CD1c-positive myeloid dendritic cell (primary cell): ENCODE results near the gene STH.

Source experiments
- DNase-seq: peaks from one replicate; pipeline ENCODE4 v3.0.0-alpha.2; 2016; ENCODE audit errors: extremely low spot score

Gene STH

GRCh38 chr17:46026166-46027047 lies 27.4 kb downstream of the STH start:
- peak; percentile 55 for DNase-seq

DNA sequence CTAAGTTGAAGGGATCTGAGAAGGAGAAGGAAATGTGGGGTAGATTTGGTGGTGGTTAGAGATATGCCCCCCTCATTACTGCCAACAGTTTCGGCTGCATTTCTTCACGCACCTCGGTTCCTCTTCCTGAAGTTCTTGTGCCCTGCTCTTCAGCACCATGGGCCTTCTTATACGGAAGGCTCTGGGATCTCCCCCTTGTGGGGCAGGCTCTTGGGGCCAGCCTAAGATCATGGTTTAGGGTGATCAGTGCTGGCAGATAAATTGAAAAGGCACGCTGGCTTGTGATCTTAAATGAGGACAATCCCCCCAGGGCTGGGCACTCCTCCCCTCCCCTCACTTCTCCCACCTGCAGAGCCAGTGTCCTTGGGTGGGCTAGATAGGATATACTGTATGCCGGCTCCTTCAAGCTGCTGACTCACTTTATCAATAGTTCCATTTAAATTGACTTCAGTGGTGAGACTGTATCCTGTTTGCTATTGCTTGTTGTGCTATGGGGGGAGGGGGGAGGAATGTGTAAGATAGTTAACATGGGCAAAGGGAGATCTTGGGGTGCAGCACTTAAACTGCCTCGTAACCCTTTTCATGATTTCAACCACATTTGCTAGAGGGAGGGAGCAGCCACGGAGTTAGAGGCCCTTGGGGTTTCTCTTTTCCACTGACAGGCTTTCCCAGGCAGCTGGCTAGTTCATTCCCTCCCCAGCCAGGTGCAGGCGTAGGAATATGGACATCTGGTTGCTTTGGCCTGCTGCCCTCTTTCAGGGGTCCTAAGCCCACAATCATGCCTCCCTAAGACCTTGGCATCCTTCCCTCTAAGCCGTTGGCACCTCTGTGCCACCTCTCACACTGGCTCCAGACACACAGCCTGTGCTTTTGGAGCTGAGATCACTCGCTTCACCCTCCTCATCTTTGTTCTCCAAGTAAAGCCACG lies 28.3 kb downstream of the STH start:
- DNase-seq = peak; percentile 45

DNA sequence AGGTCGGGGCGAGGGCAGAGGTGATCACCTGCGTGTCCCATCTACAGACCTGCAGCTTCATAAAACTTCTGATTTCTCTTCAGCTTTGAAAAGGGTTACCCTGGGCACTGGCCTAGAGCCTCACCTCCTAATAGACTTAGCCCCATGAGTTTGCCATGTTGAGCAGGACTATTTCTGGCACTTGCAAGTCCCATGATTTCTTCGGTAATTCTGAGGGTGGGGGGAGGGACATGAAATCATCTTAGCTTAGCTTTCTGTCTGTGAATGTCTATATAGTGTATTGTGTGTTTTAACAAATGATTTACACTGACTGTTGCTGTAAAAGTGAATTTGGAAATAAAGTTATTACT lies 28.9 kb downstream of the STH start:
- DNase-seq = no peak

DNA sequence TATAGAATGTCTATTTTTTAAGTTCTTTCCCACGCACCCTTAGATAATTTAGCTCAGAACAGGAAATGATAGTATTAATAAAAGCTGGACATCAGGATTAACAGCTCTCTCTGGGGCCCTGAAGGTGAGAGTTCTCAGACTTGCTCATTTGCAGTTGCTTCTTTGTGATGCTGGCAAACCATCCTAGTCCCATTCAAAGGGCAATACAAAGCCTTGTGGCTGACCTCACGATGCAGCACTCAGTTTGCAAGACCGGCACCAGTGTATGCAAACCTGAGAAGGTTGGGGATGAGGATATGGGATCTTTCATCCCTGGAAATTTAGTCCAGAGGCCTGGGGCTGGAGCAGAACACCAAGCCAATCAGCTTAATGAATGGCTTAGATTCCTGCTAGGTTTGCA lies 29.3 kb downstream of the STH start:
- no peak for DNase-seq

DNA sequence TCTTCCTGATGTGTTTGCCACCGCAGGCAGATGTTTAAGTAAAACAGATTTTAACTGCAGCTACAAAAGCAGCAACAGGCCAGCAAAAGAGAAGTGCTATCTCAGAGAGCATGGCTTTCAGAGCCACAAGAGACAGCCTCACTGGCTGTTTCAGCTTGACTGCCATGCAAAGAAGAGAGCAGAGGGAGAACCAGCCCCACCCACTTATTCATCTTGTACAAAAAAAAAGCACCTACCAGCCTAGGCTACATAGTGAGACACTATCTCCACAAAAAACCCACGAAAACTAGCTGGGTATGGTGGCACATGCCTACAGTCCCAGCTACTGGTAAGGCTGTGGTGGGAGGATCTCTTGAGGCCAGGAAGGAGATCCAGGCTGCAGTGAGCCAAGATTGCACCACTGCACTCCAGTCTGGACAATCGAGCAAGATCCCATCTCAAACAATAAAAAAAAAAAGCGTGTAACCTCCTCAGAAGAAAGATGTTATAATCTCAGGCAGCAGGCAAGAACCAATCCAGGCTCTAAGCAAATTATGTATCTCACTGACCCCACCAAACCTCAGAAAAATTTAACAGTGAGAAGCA lies 30.0 kb downstream of the STH start:
- DNase-seq = no peak

GRCh38 chr17:46029627-46030026 lies 30.6 kb downstream of the STH start:
- no peak for DNase-seq

- DNase-seq = no peak
These were observed 31.7 kb downstream of the STH start for GRCh38 chr17:46030752-46031151.

GRCh38 chr17:46031440-46031839 lies 32.4 kb downstream of the STH start:
- no peak for DNase-seq

DNA sequence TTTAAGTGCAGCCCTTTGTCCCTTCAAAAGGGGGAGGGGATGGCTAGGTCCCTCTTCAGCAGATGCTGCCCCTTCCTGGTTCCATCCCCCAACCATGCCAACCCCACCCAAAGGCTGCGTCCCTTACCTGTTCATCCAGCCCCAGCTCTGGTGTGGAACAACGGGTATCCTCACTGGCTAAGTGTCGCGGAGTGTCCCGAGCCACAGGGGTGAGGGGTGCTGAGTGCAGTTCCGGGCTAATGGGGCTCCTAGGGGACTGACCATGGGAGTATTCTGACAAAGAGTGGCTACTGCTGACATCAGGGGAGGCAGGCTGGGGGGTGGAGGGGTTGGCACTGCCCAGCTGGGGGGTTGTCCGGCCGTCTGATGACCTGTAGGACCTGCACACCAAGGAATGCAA lies 32.9 kb downstream of the STH start:
- no peak for DNase-seq

DNA sequence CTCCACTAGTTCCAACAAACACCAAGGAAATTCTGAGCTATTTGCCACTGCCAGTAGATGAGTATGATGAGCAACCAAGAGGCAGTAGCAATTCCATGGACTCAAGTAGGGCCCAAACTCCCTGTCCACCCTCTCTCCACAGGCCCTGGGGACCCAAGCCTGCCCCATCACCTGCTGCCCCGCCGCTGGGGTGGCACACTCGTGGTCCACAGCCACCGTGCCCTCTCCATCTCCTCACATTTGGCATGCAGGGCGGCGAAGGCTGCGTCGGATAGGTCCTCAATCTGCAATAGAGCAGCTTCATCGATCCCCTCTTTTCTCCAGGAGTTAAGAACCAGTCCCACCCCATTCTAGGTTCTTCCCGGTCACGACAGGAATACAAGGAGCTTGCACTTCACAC lies 33.9 kb downstream of the STH start:
- DNase-seq = no peak

DNA sequence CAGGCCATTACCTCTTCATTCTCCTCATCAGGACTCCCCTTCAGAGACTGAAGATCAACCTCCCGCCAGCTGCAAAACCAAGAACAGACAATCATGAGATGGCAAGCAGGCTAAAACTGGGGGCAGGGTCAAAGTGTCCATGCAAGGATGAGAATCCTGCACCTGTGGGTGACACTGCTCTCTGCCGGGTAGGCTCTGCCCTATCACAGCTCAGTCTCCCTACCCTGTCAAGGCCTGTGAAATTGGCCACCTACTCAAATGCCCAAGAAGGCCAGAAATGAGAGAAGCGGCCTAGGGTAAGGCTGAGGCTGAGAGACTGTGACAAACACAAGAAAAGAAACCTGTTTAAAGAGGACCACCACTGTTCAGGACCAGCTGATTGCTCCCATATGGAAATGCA lies 34.3 kb downstream of the STH start:
- no peak for DNase-seq

DNA sequence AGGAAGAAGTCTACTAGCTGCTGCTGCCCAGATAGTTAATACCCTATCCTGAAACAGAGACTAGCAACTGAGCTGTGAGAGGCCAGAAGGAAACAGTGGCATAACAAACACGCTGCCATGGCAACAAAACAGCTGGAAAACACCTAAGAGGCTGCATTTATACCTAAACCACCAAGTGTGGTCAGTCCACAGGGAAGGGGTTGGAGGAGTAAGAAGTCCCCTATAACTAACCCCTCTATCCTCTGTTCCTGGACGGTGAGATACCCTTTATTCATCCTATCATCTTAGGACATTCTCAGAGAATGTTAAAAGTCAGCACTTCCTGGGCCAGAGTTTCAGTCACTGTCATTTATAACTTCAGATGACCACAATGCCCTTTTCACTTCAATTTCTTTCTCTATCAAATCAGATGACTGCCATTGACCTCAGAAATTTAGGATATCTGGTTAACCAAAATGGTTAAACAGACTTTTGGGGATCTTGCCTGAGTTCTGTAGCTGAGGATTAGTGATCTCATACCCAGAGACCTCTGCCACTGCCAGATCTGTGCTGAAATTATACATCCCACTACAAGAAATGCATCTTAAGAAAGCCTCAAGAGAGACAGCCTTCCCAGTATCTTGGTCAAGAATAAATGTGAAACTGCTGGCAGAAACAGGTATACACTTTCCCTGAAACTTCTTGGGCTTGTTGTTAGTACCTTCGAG lies 36.2 kb downstream of the STH start:
- no peak for DNase-seq

DNA sequence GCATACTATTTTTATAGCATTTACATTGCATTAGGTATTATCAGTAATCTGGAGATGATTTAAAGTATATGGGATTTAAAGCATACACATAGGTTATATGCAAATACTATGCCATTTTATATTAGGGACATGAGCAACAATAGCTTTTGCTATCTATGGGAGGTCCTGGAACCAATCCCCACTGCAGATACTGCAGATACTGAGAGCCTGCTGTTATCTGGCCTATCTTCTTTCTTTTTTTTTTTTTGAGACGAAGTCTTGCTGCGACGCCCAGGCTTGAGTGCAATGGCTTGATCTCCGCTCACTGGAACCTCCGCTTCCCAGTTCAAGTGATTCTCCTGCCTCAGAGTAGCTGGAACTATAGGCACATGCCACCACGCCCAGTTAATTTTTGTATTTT lies 37.4 kb downstream of the STH start:
- DNase-seq = no peak

- no peak for DNase-seq
These were observed 38.7 kb downstream of the STH start for GRCh38 chr17:46037722-46038255.

DNA sequence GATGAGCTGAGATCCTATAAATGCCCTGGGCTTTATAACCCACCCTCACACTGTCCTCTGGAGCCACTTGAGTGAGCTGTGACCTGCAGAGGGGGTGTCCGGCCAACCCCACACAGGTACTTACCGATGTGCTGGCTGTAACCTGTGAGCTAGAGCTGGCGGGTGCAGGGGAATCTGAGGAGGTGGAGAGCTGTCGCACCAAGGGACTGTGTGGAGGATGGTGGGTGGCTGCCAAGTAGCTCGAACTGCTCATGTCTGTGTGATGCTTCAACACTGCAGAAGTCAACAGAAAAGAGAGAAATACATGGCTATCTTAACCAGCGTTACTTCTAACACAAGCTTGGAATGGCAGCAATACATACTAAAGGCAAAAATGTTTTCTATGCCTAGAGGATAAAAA lies 39.4 kb downstream of the STH start:
- no peak for DNase-seq

DNA sequence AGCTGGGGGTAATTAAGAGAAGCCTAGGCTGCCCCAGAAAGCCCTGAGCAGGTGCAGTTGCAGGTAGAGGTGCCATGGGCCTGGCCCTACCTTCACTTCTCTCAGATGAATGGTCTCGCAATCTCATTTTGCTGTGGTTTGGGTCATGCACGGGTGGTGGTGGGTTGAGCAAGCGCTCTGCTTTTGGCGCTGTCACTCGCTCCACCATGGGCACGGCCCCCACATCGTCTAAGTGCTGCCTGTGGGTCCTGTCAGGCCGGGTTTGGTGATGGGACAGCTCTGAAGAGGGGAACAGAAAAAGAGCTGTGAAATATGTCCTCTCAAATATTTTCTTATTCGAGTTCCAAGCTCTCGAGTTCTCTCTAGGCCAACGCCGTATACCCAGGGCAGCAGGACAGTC lies 39.9 kb downstream of the STH start:
- DNase-seq = no peak

DNA sequence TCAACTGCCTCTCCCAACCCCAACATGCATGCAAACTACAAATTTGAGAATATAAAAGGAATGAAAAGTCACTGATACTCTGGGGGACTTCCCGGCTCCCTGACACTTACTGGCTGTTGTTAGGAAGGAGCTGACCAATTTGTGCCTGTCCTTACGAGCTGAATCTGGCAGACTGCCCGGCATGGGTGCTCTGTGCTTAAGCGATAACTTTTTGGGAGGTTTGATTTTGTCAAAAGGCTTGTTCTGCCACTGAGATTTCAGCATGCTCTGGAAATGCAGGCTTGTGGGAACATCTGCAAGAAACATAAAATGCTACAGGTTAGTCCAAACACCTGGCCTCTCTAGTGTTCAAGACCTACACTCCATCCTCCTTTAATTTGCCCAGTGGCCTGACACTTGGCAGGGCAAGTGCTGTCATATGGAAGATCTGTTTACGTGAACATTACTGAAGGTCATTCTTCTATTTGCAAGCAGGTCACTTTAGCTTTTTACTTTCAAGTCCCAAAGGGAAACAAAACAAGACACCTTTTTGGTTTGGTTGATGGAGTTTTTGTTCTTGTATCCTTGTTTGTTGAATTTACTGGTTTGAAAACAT lies 40.6 kb downstream of the STH start:
- no peak for DNase-seq

DNA sequence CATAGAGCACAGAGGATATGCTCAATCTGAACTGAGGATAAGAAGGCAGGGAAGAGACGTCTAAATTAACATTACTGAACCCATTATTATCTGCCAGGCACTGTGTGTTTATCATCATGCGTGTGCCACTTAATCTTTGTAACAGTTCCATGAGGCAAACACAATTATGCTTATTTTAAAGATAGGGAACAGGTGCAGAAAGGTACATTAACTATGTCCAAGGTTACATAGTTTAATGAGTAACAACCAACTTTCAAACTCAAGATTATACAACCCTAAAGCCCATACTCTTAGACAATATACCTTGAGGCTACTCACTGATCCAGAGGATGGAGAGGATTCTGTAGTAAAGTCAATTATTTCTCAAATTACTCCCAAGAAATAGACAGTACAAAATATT lies 43.2 kb downstream of the STH start:
- DNase-seq = no peak

- DNase-seq = no peak
These were observed 43.9 kb downstream of the STH start for GRCh38 chr17:46042925-46043324.

DNA sequence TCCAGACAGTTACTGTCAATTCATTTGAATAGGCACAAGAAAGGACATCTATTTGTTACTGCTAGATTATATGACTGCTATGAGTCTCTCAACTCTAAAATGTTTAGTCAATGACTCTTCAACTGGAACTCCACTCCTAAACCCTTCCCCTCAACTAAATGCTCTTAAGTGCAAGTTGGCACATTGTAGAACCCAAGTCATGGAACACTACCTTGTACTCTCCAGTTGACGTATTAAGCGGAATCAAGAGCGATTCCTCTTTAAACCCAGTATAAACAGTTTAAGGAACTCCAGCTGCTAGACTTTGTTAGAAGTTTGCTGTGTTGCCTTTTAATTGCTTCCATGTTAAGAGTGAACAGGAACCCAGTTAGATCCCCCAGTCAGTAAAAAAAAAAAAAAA lies 44.6 kb downstream of the STH start:
- no peak for DNase-seq

GRCh38 chr17:46044286-46044928 lies 45.4 kb downstream of the STH start:
- peak; percentile 61 for DNase-seq
